UCSD-AML1 (cell line): ENCODE results near the gene KRTAP13-4.

Source experiments
- DNase-seq: peaks from one replicate; lab custom pipeline; 2025; ENCODE audit not compliant: unreplicated experiment; lab: John Stamatoyannopoulos, UW

Gene KRTAP13-4

DNA sequence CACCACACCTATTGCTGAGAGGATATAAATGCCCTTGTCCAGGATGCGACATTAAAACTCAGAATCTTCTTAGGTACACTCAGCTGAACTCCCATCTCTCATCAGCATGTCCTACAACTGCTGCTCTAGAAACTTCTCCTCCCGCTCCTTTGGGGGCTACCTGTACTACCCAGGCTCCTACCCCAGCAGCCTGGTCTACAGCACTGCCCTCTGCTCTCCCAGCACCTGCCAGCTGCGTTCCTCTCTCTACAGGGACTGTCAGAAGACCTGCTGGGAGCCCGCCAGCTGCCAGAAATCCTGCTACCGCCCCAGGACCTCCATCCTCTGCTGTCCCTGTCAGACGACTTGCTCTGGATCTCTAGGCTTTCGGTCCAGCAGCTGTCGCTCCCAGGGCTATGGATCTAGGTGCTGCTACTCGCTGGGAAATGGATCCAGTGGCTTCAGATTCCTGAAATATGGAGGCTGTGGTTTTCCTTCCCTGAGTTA lies at the start of gene KRTAP13-4:
KRTAP13-4 (plus strand) TSS at position 51 of the 486 bp plus-strand sequence; CDS start at position 107, 56 bp downstream.
- no peak for DNase-seq

GRCh38 chr21:30382201-30382600 lies 47.8 kb upstream of the KRTAP13-4 start:
- DNase-seq = no peak

DNA sequence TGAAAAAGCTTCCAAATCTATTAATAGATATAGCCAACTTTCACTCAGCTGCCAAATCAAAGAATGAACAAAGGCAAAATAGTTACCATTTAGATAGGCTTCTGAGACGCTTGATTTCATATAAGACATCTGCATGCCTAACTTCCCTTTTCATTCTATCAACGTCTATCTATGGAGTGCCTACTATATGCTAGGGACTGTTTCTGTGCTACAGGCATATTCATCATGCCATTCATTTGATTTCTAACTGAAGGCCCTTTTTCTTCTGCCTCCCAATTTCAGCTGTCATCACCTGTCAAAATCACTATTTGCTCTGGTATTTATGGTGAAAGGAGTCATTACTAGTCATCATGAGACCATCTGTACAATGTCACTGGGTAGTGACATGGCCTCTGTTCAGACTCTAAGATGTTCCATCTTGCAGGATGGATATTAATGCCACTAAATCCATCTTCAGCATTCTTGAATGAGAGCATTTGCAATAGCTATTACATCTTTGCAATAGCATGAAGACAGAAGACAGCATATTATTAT lies 38.5 kb upstream of the KRTAP13-4 start:
- DNase-seq = no peak

DNA sequence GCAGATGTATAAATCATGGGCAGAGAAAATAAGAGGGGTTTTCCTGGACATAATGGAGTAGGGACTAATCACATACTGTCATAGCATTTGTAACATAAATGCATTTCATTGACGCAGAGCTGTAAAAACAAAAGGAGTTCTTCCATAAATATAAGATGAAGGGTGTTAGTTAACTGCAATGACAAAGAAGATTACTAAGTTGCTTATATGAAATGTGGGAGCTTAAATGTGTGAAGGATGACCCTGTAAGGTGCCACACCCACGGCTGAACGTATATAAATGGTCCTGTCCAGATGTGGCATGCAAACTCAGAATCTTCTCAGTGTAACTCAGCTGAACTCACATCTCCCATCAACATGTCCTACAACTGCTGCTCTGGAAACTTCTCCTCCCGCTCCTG lies 34.3 kb upstream of the KRTAP13-4 start, which contains the start of gene KRTAP13-1:
KRTAP13-1 (plus strand) TSS at position 301 of the 400 bp plus-strand sequence; CDS start at position 357, 56 bp downstream.
- no peak for DNase-seq

DNA sequence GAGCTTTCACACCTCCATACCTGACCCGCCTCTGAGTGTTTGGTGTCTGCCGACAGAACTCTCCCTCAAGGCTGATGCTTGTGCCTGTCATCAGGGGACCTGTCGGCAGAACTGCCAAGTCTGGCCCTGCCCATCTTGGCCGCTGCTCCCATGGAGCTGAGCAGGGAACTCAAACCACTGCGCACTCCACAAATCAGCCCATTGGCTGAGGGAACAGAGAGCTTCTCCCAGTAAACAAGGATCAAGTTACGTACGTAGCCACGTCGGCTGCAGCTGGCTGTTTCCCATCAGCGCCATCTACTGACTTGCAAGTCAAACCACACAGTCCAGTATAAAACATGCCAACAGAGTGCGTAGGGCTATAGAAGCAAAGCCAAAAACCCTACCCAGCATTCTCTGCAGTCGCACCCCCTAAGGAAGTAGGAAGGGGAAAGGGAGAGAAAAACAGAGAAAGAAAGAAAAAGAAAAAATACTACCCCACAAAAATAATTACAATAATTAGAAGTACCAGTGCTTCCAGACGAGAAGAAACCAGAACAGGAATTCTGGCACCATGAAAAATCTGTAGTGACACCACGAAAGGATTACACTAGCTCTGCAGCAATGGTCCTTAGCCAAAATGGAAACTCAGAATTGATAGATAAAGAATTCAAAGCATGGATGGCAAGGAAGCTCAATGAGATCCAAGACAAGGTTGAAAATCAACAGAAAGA lies 21.1 kb upstream of the KRTAP13-4 start:
- DNase-seq = peak; percentile 9

DNA sequence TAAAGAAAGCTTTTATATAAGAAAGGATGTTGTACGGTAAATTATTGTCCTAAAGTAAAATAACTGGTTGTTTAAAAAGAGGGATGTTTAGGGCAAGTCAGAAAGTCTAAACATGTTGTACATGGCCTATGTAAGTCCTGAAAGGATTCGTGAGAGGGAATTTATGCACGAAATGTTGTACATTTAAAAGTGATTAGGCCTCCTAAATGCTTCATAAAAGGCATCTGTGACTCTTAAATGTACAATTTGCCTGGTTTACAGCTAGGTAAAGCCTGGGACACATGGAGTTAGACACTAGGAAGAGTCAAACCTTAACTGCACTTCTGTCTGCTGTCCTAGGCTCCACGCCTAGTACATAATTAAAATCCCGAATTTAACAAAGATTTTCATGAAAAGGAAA lies 14.0 kb upstream of the KRTAP13-4 start:
- DNase-seq = no peak

DNA sequence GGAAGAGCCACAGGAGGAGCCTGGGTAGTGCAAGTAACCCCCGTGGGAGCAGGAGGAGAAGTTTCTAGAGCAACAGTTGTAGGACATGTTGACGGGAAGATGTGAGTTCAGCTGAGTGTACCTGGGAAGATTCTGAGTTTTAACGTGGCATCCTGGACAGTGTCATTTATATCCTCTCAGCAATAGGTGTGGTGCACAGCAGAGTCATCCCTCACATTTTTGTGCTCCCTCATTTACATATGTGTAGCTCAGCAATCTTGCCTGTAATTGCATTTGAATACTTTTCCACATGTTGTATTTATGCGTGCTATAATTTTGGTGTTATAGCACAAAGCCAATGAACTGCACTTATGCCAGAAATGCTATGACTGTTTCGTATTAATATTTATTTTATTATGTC lies 4.2 kb upstream of the KRTAP13-4 start, which contains the start of gene KRTAP13-3:
KRTAP13-3 (minus strand) TSS at position 101 of the 400 bp plus-strand sequence; CDS start at position 87, 14 bp downstream.
- DNase-seq = no peak

DNA sequence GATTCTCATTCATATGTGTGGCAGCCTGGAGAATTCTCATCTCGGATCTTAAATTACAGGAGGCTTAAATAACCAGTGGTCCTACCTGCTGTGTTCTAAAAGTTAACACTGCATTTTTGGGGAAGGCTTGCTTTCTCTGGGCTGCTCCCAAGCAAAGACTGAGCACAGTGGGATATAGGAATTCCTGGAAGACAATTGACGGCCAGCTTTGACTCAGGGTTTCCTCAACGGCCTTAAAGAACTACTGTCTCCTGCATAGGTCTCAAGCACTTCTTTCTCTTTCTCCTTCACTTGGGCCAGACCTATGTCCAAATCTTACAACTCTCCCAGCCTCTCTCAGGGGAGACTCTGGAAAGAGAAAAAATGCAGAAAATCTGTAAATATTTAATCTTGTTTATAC lies 3.3 kb upstream of the KRTAP13-4 start:
- DNase-seq = no peak

DNA sequence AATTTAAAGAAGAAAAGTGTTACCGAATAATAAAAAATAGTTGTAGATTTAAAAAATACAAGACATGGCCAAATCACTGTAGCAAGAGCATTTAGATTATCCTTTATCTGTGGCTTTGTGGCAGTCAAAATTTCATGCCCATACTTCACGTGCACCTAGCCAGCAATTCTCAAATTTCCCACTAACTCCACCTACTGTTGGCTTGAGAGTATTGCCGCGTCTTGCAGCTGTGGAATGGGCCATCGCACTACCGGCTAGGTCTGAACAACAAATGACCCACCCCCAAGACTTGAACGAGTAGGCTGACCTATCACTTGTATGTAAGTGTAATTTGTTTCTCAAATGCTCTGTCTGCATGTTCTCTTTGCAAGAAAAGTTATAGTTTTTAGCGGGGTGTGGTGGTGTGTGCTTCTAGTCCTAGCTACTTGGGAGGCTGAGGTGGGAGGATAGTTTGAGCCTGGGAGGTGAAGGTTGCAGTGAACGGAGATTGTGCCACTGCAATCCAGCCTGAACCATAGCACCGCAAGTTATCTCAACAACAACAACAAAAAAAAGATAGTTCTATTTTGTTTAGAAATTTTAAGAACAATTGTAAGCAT lies 4.1 kb downstream of the KRTAP13-4 start:
- DNase-seq = peak; percentile 12

DNA sequence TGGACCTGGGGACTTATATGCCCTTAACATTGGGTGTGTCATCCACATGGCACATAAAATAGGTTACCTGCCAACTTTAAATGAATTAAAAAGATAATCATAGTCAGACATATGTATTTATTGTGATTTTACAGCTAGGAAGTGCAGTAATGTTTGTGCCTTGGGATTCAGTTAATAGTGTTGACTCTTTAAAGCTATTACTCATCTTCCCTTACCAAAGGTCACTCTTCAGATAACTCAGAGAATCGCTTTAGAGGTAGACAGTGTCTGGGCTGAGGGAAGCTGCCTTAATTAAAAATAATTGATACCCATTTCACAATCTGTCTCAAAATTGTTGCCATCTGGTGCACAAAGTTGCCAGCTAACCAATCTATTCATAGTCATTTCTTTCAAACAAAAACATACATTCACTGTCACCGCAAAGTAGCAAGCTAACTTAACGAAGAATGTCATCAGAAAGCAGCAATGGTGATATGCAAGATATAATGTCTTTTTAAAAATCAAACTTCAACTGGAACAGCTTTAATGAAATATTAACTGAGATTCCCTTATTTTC lies 7.1 kb downstream of the KRTAP13-4 start:
- no peak for DNase-seq

- DNase-seq = no peak
Observed at GRCh38 chr21:30439975-30440374, 10.0 kb downstream of the KRTAP13-4 start, which contains the start of gene KRTAP15-1. Gene KRTAP15-1, plus strand, starts transcription at chr21:30440275. Its CDS starts 53 bp downstream, at chr21:30440328.

DNA sequence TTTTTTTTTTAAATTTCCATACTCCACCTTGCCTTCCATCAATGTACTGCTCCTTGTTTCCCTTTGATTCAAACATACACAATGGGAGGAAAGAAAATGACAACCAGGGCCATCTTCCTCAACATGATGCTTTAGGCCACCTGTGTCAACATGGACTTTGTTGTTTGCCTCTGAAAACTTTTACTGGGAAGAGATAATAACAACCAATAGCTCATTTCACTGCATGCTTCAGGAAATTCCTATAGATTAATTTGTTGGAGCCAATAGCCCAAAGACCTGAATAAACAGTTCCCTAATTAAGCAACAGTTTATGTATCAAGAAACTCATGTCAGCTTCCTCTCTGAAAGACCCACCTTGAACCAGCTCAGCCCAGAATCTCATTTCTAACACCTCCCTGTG lies 13.2 kb downstream of the KRTAP13-4 start:
- DNase-seq = no peak

GRCh38 chr21:30444204-30444603 lies 14.2 kb downstream of the KRTAP13-4 start:
- no peak for DNase-seq

GRCh38 chr21:30447056-30447455 lies 17.0 kb downstream of the KRTAP13-4 start:
- no peak for DNase-seq

- no peak for DNase-seq
Observed at GRCh38 chr21:30448514-30448913, 18.5 kb downstream of the KRTAP13-4 start.

DNA sequence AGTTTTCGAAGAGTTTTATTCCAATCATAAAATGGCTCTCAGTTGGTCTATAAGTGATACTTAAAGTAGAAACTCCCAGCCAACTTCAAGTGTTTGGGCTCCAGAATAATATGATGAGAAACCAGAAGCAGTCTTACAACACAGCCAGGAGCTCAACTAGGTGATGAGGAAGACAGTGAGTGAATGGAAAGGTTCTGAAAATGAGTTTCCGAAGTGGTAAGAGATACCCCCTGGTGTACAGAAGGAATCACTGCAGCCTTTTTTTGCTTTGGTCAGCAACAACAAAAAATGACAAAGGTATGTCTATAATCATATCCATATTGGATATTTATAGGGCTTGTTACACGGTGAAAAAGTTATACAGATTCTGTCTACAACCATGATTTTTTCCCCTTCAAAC lies 33.7 kb downstream of the KRTAP13-4 start:
- DNase-seq = no peak

DNA sequence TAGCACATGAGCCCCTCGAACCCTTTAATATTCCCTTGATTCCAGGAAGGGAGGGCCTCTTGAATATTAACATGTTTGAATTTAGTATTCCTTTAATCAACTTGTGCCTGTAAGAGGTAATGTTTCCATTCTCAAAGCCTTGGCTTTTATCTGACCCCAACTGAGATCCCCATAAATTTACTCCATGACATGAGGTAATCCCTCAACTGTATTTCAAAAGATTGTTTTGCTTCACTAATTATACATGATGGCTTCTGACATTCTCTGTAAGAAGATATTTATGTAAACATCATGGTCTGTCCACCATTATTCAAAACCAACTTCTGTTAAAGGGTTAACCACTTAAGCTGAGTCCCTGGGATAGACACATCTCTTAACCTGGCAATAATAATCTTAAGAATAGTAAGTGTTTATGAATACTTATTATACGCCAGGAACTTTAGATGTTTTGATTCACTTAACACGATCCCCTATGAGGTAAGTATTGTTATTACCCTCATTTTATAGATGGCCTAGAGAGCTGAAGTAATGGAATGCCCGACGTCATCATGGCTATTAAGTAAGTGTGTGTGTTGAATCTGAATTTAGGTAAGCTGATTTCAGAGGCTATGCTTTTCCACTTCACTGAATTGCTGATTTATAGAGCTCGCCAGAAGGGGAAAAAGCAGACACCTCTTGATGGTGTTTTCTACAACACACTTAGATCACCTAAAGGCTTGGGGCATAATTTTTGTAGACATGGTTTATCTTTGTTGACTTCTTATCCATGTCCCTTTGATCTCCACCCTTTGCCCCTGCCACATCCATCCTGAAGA lies 39.1 kb downstream of the KRTAP13-4 start:
- DNase-seq = no peak

- DNase-seq = no peak
Observed at GRCh38 chr21:30478004-30478403, 48.0 kb downstream of the KRTAP13-4 start.

DNA sequence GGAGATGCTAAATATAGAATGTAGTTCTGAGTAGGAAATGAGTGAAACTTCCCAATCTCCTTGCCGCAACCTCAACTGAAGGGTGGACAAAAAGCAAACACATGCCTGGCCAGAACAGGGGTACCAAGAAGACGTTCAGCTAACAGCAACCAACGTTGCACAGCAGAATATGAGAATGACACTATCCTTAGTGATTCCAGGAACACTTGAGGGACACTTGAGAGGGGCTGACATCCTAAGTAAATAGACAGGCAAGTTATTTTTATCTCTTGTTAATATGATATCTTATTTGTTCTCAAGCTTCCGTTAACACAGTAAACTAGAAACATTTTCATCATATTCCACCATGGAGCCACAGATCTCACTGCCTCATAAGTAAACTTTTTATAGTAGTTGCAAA lies 49.2 kb downstream of the KRTAP13-4 start:
- DNase-seq = no peak

DNA sequence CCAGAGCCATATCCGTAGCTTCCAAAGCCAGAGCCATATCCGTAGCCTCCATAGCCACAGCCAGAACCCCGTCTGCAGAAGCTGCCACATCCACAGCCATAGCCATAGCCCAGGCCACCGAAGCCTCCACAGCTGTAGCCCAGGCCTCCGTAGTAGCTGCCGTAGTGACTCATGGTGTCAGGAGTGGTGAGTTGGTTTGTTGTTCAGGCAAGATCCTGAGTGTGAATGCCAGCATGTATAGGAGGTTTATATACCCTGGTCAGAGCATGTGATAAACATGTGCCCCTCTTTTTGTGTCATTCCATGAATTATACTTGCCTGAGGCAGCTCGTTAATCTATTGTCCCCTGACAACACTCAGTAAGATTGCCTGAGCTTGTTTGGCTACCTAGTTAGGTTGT lies 50.1 kb downstream of the KRTAP13-4 start, which contains the start of gene KRTAP19-1:
KRTAP19-1 (minus strand) TSS at position 223 of the 400 bp plus-strand sequence; CDS start at position 173, 50 bp downstream.
- DNase-seq = no peak
